GM13977 (cell line): ENCODE measurements around the gene OSER1.

Experiments used
- DNase-seq: peaks from one replicate; pipeline ENCODE4 v3.0.0; 2012; ENCODE audit warnings: low spot score
- in situ Hi-C: fragments of 300-500 bp; cut with MboI; formaldehyde crosslinking; loops from one replicate; pipeline ENCODE4 v1.12.0; 2022; ENCODE audit warnings: low sequenced_read_pairs, low pct_unique_long_range_greater_than_20kb, mixed read lengths, inconsistent platforms; ENCODE audit not compliant: unreplicated experiment
- TF ChIP-seq, protein P1 (sequence below): IDR thresholded peaks from 2 replicates; pipeline ENCODE4 v1.5.1; 2012; ENCODE audit warnings: mild to moderate bottlenecking, control low read depth; ENCODE audit not compliant: insufficient read depth; ENCODE audit errors: extremely low read depth, missing control alignments

Gene OSER1

DNA sequence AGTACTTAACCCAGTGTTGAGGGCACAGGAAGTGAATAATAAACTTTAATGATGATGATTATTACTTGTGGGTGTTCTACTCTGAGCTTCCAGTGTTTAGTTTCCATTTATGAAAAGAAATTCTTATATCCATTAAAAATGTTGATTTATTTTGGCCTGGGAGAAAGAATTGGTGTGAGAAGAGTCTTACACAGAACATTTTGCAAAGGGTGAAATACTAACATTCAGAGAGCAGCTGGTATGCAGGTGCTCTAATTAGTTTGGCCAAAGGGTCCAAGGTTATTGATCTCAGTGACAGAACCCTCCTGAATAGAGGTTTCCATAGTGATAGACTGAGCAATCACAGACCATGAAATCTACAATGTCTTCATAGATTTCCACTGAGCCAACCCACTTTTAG is 4.4 kb downstream of the OSER1 start:
- in situ Hi-C loops, result no loop called here
- TF ChIP-seq, protein P1, sequence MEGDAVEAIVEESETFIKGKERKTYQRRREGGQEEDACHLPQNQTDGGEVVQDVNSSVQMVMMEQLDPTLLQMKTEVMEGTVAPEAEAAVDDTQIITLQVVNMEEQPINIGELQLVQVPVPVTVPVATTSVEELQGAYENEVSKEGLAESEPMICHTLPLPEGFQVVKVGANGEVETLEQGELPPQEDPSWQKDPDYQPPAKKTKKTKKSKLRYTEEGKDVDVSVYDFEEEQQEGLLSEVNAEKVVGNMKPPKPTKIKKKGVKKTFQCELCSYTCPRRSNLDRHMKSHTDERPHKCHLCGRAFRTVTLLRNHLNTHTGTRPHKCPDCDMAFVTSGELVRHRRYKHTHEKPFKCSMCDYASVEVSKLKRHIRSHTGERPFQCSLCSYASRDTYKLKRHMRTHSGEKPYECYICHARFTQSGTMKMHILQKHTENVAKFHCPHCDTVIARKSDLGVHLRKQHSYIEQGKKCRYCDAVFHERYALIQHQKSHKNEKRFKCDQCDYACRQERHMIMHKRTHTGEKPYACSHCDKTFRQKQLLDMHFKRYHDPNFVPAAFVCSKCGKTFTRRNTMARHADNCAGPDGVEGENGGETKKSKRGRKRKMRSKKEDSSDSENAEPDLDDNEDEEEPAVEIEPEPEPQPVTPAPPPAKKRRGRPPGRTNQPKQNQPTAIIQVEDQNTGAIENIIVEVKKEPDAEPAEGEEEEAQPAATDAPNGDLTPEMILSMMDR, result no peak
- no peak for DNase-seq

DNA sequence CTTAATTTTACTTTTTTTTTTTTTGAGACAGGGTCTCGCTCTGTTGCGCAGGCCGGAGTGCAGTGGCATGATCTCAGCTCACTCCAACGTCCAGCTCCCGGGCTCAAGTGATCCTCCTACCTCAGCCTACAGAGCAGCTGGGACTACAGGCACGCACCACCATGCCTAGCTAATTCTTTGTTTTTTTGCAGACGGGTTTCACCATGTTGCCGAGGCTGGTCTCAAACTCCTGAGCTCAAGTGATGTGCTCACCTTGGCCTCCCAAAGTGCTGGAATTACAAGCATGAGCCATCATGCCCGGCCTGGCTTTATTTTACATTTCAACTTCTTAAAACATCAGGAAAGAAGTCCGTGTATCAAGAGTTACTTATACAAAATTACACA is 5.7 kb downstream of the OSER1 start:
- TF ChIP-seq, protein P1, result no peak
- no peak for DNase-seq
- in situ Hi-C loops, result no loop called here

DNA sequence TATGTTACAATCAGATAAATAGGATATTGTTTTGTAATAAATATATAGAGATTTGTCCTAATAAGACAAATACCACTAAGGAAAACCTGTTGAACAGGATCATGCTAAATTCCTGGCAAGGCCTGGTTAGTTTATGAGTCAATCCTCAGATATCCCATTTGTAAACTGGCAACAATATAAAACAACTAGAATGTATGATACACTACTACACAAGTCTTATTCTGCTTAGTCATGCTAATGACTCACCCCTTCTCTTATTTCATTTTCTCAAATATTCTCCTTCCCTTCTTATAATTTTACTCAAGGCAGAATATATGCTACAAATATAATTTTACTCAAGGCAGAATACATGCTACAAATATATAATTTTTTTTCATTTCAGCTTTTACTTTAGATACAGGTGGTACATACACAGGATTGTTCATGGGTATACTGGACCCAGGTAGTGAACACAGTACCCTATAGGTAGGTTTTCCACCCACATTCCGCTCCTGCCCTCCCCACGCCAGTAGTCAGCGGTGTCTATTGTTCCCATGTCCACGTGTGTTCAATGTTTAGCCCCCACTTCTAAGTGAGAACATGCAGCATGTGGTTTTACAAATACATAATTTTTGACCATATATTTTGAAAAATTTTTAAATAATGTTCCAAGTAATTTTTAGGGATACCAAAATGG is 6.3 kb downstream of the OSER1 start:
- no peak for DNase-seq
- in situ Hi-C loops, result no loop called here
- TF ChIP-seq, protein P1, result no peak

DNA sequence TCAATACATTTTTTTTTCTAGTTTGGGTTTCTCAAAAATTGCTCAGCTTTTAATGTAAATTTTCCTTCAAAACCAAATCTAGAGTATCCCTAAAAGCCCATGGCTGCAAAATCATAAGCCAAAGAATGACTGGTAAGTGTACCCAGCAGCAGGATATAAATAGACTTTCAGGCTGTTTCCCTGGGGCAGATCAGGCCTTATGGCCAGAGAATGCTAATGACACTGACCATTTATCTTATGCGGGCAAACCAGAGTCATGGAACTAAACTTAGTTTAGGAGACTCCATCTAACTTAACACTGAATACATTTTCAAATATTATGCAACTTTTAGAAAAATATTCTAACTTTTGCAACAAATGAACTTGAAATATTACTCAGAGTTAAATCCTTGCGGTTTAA is 7.4 kb downstream of the OSER1 start:
- no peak for DNase-seq
- TF ChIP-seq, protein P1, result no peak
- in situ Hi-C loops, result no loop called here

DNA sequence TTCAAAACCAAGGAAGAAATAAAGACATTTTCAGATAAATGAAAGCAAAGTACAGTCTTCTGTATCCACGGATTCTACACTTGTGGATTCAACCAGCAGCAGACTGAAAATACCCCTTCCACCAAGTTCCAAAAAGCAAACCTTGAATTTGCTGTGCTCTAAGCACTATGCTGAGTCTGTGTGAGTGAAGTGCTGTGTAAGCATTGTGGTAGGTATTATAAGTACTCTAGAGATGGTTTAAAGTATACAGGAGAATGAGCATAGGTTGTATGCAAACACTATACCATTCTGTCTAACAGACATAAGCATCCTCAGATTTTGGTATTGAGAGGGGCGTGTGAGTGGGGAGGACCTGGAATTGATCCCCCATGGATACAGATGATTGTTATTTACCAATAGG is 9.6 kb downstream of the OSER1 start:
- DNase-seq, result no peak
- in situ Hi-C loops, result no loop called here
- TF ChIP-seq, protein P1, result no peak

DNA sequence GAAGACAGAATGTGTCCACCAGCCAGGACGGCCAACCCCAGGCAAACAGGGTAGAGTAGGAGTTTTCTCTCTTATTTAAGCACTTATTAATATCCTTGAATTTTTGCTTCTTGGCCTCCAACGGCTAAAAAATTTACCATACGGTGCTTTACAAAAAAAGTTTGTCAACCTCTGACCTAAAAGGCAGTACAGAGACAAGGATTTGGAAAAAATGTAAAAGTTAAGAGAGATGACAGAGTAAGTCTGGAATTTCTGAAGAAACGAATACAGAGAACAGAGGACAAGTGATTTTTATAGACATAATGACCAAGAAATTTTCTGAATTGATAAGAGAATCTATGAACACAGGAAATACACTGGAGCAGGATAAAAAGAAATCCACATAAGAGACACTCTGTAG is 10.2 kb downstream of the OSER1 start:
- TF ChIP-seq, protein P1, result no peak
- in situ Hi-C loops, result no loop called here
- no peak for DNase-seq
